HG02973 (cell line): ENCODE measurements around the gene IQGAP2.
"Not testable (repeated sequence)": the region's sequence is repeated elsewhere in the genome, so short reads cannot be mapped to it uniquely, and the experiment has no call there.

Experiments
- ATAC-seq: cut with Tn5 transposase; IDR thresholded peaks from one replicate; pipeline ENCODE4 v1.9.1; 2021; ENCODE audit warnings: moderate library complexity; ENCODE audit not compliant: unreplicated experiment

Gene IQGAP2

DNA sequence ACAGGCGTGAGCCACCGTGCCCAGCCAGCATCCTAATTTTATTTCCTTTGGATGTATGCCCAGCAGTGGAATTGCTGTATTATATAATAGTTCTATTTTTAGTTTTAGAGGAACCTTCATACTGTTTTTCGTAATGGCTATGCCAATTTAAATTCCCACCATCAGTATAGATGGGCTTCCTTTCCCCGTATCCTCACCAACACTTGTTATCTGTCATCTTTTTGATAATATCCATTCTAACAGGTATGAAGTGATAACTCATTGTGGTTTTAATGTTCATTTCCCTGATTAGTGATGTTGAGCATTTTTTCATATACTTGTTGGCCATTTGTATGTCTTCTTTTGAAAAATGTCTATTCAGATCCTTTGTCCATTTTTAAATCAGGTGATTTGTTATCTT is 325.9 kb downstream of the IQGAP2 start:
- no peak for ATAC-seq

DNA sequence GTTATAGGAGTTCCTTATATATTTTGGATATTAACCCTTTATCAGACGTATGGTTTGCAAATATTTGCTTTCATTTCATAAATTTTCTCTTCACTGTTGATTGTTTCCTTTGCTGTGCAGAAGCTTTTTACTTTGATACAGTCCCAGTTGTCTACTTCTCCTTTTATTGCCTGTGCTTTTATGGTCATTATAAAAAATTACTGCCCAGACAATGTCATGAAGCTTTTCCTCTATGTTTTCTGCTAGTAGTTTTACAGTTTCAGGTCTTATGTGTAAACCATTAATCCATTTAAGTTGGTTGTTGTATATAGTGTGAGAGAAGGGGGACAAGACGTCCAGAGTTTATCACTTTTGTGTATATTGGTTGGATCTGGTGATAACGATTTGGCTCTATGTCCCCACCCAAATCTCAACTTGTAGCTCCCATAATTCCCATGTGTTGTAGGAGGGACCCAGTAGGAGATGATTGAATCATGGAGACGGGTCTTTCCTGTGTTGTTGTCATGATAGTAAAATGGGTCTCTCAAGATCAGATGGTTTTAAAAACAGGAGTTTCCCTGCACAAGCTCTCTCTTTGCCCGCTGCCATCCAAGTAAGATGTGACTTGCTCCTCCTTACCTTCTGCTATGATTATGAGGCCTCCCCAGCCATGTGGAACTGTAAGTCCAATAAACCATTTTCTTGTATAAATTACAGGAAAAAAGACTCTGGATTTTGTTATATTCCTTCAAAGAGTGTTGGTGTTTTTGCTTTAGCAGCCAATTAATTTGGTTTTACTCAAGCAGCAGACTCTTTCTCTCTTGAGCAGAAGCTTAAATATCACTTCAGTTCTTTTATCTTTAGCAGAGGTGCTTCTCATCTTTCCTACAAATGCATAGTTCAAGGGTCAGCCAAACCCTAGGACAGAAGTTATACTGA is 326.5 kb downstream of the IQGAP2 start:
- no peak for ATAC-seq

DNA sequence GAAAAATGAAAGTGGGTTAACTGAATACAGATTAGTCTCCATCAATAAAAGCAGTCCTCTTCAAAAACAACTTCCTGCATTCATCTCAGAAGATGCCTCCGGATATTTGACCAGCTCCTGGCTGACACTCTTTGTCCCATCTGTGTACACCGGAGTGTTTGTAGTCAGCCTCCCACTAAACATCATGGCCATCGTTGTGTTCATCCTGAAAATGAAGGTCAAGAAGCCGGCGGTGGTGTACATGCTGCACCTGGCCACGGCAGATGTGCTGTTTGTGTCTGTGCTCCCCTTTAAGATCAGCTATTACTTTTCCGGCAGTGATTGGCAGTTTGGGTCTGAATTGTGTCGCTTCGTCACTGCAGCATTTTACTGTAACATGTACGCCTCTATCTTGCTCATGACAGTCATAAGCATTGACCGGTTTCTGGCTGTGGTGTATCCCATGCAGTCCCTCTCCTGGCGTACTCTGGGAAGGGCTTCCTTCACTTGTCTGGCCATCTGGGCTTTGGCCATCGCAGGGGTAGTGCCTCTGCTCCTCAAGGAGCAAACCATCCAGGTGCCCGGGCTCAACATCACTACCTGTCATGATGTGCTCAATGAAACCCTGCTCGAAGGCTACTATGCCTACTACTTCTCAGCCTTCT is 329.4 kb downstream of the IQGAP2 start:
- no peak for ATAC-seq

- no peak for ATAC-seq
Observed at GRCh38 chr5:76733049-76733417, 329.9 kb downstream of the IQGAP2 start.

DNA sequence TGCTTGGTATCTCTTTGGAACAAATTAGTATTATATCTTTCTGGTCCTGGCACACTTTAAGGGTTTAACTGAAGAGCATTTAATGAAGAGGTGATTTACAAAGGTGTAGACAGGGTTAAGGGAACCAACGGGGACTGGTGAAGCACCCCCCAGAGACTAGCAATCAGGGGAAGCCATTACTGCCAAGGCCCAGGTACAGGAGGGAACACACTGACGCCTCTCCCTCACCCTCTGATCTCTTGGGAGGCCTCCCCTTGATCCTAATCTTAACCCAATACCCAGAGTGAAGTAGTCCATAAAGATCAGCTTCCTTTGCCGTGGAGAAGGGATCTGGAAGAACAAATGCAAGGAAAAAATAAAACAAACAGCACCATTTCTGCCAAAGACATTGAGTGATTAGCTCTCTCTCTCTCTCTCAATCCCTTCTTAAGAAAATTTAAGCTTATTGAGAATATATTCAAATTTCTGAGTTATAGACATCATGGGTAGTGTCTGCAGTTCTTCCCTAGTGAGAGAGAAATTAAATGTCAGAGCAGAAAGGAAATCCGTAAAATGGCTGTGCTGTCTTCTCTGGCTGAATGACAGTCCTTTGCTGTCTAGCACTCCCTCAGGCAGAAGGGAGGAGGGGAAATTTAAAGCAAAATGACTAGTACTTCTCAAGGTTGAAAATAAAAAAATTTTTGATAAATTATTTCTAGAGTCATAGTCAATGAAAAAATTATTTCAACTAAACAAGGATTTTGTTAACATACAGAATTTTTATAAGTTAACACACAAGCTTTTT is 332.9 kb downstream of the IQGAP2 start:
- no peak for ATAC-seq

- no peak for ATAC-seq
Observed at GRCh38 chr5:76736679-76737556, 333.8 kb downstream of the IQGAP2 start.

GRCh38 chr5:76737846-76738245 is 334.8 kb downstream of the IQGAP2 start:
- no peak for ATAC-seq

- ATAC-seq: not testable (repeated sequence)
Observed at GRCh38 chr5:76741506-76741905, 338.4 kb downstream of the IQGAP2 start.

DNA sequence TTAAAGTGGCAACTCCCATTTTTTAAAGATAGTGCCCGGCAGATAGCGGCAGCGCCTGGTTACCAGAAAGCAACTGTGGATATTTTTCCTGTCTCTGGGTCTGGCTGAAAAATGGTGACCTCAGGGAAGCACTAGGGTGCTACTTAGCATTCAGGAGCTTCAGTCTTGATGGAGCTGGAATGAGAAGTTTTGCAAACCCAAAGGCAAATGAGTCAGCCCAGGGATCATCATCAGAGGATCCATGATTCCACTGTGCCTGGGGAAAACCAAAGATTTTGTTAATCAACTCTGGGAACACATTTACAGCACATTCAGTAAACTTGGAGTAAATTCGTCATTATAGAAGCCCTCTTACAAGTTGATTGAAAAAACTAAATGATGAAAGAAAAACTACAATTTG is 339.5 kb downstream of the IQGAP2 start:
- no peak for ATAC-seq

DNA sequence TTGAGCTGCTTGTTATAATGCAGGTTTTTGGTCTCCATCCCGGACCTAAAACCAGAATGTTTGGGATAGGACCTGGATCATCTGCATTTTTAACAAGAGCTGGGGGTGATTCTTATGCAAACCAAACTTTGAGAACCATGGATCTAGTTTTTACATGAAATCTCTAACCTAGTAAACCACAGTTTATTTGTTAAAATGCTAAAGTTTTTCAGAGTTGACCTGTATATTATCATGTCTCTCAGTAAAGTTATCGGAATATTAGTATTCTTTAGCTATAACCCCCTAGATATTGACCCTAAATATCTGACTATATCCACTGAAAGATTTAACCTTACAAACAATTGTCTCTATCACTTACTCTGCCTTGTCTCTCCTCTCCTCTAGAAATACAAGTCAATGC is 341.5 kb downstream of the IQGAP2 start:
- ATAC-seq: no peak

DNA sequence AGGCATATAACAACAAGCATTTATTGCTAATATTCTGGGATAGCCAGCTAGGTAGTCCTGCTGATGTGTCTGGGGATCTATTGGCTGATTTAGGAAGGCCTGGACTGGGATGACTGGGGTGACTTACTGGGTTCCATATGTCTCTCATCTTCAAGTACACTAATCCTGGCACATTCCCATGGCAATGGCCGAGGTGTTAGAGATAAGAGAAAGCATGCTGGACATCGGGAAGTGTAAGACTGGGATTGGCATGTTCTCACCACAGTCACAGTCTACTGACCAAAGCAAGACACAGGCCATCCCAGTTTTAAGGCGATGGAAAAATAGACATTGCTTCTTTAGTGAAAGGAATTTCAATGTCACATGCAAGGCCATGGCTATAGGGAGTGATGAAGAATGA is 342.6 kb downstream of the IQGAP2 start:
- ATAC-seq: no peak

DNA sequence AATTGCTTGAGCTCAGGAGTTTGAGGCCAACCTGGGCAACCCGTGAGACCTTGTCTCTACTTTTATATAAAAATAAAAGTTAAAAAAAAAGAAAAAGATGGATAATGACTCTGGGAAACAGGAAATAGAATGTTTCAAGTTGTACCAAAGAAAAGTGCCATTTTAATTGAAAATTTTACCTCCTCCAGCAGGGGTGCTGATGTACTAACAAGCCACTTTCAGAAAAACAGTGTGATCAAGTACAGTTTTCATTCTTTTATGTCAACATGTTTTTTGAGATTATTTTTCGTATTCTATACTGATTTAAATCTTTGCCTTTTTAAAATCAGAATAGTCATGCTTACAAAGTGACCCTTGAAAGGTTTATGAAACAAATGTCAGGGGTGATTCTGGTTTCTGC is 343.6 kb downstream of the IQGAP2 start:
- no peak for ATAC-seq

DNA sequence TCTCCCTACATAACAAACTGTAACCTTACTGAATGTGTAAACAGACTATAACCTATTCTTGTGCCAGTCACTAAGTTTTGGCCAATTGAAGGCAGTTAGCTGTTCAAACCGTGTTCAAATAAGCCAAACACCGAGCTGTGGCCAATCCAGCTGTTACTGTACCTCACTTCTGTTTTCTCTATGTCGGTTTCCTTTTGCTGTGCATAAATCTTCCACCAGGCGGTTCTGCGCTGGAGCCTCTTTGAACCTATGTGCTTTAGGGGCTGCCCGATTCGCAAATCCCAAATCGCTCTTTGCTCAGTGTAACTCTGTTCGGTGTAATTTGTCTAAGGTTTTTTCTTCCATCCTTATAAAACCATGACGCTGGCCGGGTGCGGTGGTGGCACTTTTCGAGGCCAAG is 344.6 kb downstream of the IQGAP2 start:
- no peak for ATAC-seq

DNA sequence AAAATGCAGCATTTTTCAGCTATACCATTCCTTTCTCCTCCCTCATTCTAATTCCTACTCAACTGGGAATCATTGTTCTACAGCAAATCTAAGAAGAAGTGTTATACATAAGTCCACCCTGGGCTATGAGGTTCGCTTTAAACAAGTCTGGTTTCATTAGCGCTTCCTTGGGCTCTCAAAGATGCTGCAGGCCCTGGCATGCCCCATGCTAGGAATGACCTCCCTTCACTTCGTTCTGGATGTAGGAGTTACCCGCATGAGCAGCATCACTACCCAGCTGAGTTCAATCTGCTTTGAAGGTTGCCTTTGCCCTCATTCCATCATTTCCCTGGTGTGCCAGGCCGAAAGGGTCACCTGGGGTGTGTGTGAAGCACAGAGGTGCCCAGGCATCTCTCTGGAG is 348.2 kb downstream of the IQGAP2 start:
- no peak for ATAC-seq

GRCh38 chr5:76754668-76755078 is 351.6 kb downstream of the IQGAP2 start:
- no peak for ATAC-seq

DNA sequence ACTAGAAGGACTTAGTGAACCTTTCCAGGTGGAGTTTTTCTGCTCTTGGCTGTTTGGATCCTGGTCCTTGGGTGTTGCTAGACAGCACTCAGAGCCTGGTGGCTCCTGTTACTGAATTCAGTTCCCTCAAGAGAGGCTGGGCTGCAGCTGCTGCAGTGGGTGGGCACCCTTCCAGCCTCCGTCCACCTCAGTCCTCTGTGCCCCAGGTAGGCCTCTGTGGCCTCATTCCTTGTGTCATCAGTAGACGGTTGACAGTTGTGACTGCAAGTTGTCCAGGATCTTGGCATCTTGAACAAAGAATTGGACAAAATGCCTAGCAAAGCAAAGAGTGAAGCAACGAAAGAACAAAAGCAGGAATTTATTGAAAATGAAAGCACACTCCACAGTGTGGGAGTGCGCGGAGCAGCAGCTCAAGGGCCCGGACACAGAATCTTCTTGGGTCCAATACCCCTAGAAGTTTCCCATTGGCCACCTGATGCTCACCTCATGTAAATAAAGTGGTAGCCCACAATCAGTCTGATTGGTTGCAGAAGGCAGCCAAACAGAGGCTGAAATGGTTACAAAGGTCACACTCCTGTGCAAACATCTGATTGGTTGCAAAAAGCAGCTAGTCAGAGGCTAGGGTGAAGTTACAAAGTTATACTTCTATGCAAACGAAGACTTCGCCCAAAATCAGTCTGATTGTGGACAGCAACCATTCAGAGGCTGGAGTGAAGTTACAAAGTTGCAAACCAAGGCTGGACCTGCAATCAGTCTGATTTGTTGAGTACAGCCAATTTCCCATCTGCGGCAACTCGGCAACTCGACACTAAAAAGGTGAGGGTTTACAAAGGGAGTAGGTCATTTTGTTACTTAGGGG is 352.9 kb downstream of the IQGAP2 start:
- ATAC-seq: no peak

DNA sequence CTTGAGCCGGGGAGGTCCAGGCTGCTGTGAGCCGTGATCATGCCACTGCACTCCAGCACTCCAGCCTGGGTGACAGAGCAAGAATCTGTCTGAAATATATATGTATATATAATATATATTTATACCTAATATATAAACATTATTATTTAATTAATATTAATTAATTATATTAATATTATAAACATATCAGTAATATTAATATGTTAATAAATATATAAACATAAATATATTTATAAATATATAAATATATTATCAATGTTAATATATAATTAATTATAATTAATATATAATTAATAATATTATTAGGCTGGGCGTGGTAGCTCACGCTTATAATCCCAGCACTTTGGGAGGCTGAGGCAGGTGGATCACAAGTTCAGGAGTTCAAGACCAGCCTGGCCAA is 354.0 kb downstream of the IQGAP2 start:
- ATAC-seq: no peak
